H1 (cell line): Measurements from ENCODE around the gene TSPOAP1. TPM values are rescaled to one million over a fixed set of nuclear protein-coding genes. Genes with fewer than 3 reads are reported as not detected.

Experiments
- CTCF ChIA-PET: fragments of 300-600 bp; sonication (Branson Sonifier 250); formaldehyde crosslinking; loops from one replicate; lab custom pipeline; 2021; ENCODE audit not compliant: partially characterized antibody; lab: Charles Lee
- POLR2A ChIA-PET: fragments of 300-600 bp; sonication (Branson Sonifier 250); formaldehyde crosslinking; loops from one replicate; lab custom pipeline; 2021; ENCODE audit warnings: inconsistent platforms; ENCODE audit not compliant: partially characterized antibody; lab: Charles Lee
- DNase-seq, 2 experiments: peaks; one replicate each; pipeline versions ENCODE4 v3.0.0 to v3.0.0-alpha.2; 2010 to 2022; ENCODE audit warnings: low spot score in 2 of 2, low read depth in 1 of 2, mixed read lengths in 1 of 2
- FAIRE-seq: peaks from 2 replicates; lab custom pipeline; 2011; peaks lifted over from hg19 to GRCh38; lab: Jason Lieb, UNC
- H2AFZ ChIP-seq: 2 replicates; pipeline ENCODE4 v1.8.1; 2012; ENCODE audit warnings: low read length, inconsistent platforms
- H2AK5ac ChIP-seq: 2 replicates; pipeline ENCODE4 v1.6.1; 2013; ENCODE audit warnings: low read depth, low read length
- H2BK120ac ChIP-seq: replicated peaks from 2 replicates; pipeline ENCODE3; 2013; ENCODE audit warnings: low read depth, low read length, inconsistent platforms
- H2BK12ac ChIP-seq: 2 replicates; pipeline ENCODE4 v1.6.1; 2013; ENCODE audit warnings: low read depth, low read length
- H2BK15ac ChIP-seq: 2 replicates; pipeline ENCODE4 v1.6.1; 2013; ENCODE audit warnings: low read length
- H2BK20ac ChIP-seq: 2 replicates; pipeline ENCODE4 v1.6.1; 2013; ENCODE audit warnings: low read length
- H2BK5ac ChIP-seq: 2 replicates; pipeline ENCODE4 v1.6.1; 2013; ENCODE audit warnings: low read depth, low read length
- H3K14ac ChIP-seq: 2 replicates; pipeline ENCODE4 v1.6.1; 2013; ENCODE audit warnings: inconsistent platforms; ENCODE audit not compliant: insufficient read length
- H3K18ac ChIP-seq: 2 replicates; pipeline ENCODE4 v1.6.1; 2013; ENCODE audit warnings: low read length; ENCODE audit errors: extremely low read depth
- H3K23ac ChIP-seq: 2 replicates; pipeline ENCODE4 v1.6.1; 2013; ENCODE audit warnings: inconsistent platforms; ENCODE audit not compliant: insufficient read length
- H3K23me2 ChIP-seq: 2 replicates; pipeline ENCODE4 v1.6.1; 2013; ENCODE audit warnings: low read depth, low read length
- H3K27ac ChIP-seq: 2 replicates; pipeline ENCODE4 v1.6.1; 2011; ENCODE audit warnings: low read depth, low read length, inconsistent platforms
- H3K27me3 ChIP-seq, 4 experiments: replicated peaks in 1 of 4; 1 replicate in 1 of 4; 2 replicates in 3 of 4; pipeline versions ENCODE4 v1.6.1 to v1.8.1; 2011 to 2013; ENCODE audit warnings: low read length in 3 of 4, mild to moderate bottlenecking in 3 of 4, inconsistent platforms in 2 of 4, mixed read lengths in 2 of 4, moderate library complexity in 1 of 4; ENCODE audit not compliant: control insufficient read depth in 3 of 4, insufficient read depth in 3 of 4; ENCODE audit errors: extremely low read depth in 1 of 4
- H3K36me3 ChIP-seq, 4 experiments: 2 replicates each; pipeline versions ENCODE4 v1.6.1 to v1.8.1; 2011 to 2013; ENCODE audit warnings: mild to moderate bottlenecking in 4 of 4, low read length in 3 of 4, moderate library complexity in 2 of 4, control low read depth in 1 of 4, inconsistent platforms in 1 of 4; ENCODE audit not compliant: insufficient read depth in 4 of 4, control insufficient read depth in 2 of 4
- H3K4ac ChIP-seq: replicated peaks from 2 replicates; pipeline ENCODE3; 2013; ENCODE audit warnings: low read length, low read depth, mixed read lengths, inconsistent platforms; ENCODE audit not compliant: insufficient read length
- H3K4me1 ChIP-seq, 4 experiments: replicated peaks in 1 of 4; 1 replicate in 1 of 4; 2 replicates in 3 of 4; pipeline versions ENCODE4 v1.6.1 to v1.8.1; 2011 to 2013; ENCODE audit warnings: low read length in 3 of 4, inconsistent platforms in 2 of 4, mixed read lengths in 1 of 4; ENCODE audit not compliant: insufficient read depth in 4 of 4, control insufficient read depth in 3 of 4
- H3K4me2 ChIP-seq, 2 experiments: 2 replicates each; pipeline versions ENCODE4 v1.6.1 to v1.8.1; 2011 to 2013; ENCODE audit warnings: low read depth in 2 of 2, low read length in 2 of 2, control low read depth in 1 of 2, inconsistent platforms in 1 of 2, mild to moderate bottlenecking in 1 of 2; ENCODE audit not compliant: insufficient read depth in 1 of 2
- H3K4me3 ChIP-seq, 4 experiments: fragments of 200-600, 300-600 bp in 1 of 4; sonication (generic), shearing (Covaris generic), sonication (Bioruptor Twin) in 1 of 4; 2 replicates each; pipeline versions ENCODE4 v1.5.1 to v1.8.1; 2011 to 2016; ENCODE audit warnings: low read length in 4 of 4, low read depth in 3 of 4, control low read depth in 2 of 4, inconsistent platforms in 2 of 4, mild to moderate bottlenecking in 2 of 4, mixed read lengths in 1 of 4, moderate library complexity in 1 of 4; ENCODE audit not compliant: insufficient read depth in 2 of 4; ENCODE audit errors: extremely low read depth in 1 of 4
- H3K56ac ChIP-seq: replicated peaks from 2 replicates; pipeline ENCODE3; 2013; ENCODE audit warnings: low read depth, mild to moderate bottlenecking, mixed read lengths, low read length, inconsistent platforms; ENCODE audit not compliant: insufficient read length
- H3K79me1 ChIP-seq: 2 replicates; pipeline ENCODE4 v1.6.1; 2013; ENCODE audit warnings: low read depth, low read length, control low read depth
- H3K79me2 ChIP-seq, 2 experiments: 2 replicates each; pipeline versions ENCODE4 v1.6.1 to v1.8.1; 2012 to 2013; ENCODE audit warnings: low read length in 2 of 2, mild to moderate bottlenecking in 2 of 2, inconsistent platforms in 1 of 2; ENCODE audit not compliant: insufficient read depth in 2 of 2, control insufficient read depth in 1 of 2
- H3K9ac ChIP-seq, 4 experiments: replicated peaks in 1 of 4; 1 replicate in 1 of 4; 2 replicates in 3 of 4; pipeline versions ENCODE4 v1.6.1 to v1.8.1; 2011 to 2013; ENCODE audit warnings: low read depth in 3 of 4, low read length in 3 of 4, control low read depth in 2 of 4, mild to moderate bottlenecking in 2 of 4, moderate library complexity in 2 of 4, inconsistent platforms in 1 of 4; ENCODE audit errors: extremely low read depth in 1 of 4
- H3K9me3 ChIP-seq, 2 experiments: 2 replicates each; pipeline versions ENCODE4 v1.6.1 to v1.8.1; 2012 to 2013; ENCODE audit warnings: mild to moderate bottlenecking in 2 of 2, moderate library complexity in 2 of 2, control low read depth in 1 of 2, inconsistent platforms in 1 of 2, low read depth in 1 of 2, low read length in 1 of 2, mixed read lengths in 1 of 2; ENCODE audit not compliant: insufficient read depth in 2 of 2
- H4K20me1 ChIP-seq, 2 experiments: replicated peaks in 1 of 2; 2 replicates each; pipeline versions ENCODE3 to v1.8.1; 2011 to 2013; ENCODE audit warnings: inconsistent platforms in 2 of 2, low read length in 2 of 2, mild to moderate bottlenecking in 1 of 2; ENCODE audit not compliant: insufficient read depth in 2 of 2, control insufficient read depth in 1 of 2
- H4K5ac ChIP-seq: 2 replicates; pipeline ENCODE4 v1.6.1; 2013; ENCODE audit warnings: low read length, low read depth, mixed read lengths, inconsistent platforms; ENCODE audit not compliant: insufficient read length
- H4K8ac ChIP-seq: 2 replicates; pipeline ENCODE4 v1.8.0; 2013; ENCODE audit warnings: mild to moderate bottlenecking, moderate library complexity, low read length, inconsistent platforms; ENCODE audit not compliant: insufficient read depth; ENCODE audit errors: extremely low read depth
- H4K91ac ChIP-seq: replicated peaks from 2 replicates; pipeline ENCODE3; 2013; ENCODE audit warnings: low read length, mixed read lengths, inconsistent platforms; ENCODE audit not compliant: insufficient read length
- BACH1 ChIP-seq: IDR thresholded peaks from 2 replicates; pipeline ENCODE4 v1.6.1; 2012; ENCODE audit warnings: low read length, improper control_type of control experiment
- CBX5 ChIP-seq: fragments of 300-800, 300-1000 bp; sonication (generic); IDR thresholded peaks from 2 replicates; pipeline ENCODE4 v1.7.1; 2016; ENCODE audit warnings: antibody characterized with exemption, low read length, low read depth
- CBX8 ChIP-seq: fragments of 300-800, 300-1000 bp; sonication (generic); IDR thresholded peaks from 2 replicates; pipeline ENCODE4 v1.7.1; 2016; ENCODE audit warnings: low read depth, low read length, borderline replicate concordance
- CREB1 ChIP-seq: IDR thresholded peaks from 2 replicates; pipeline ENCODE4 v1.6.1; 2012; ENCODE audit warnings: inconsistent platforms
- NRF1 ChIP-seq: IDR thresholded peaks from 2 replicates; pipeline ENCODE4 v1.6.1; 2011; ENCODE audit warnings: mild to moderate bottlenecking, low read depth, low read length, improper control_type of control experiment
- RXRA ChIP-seq: IDR thresholded peaks from 2 replicates; pipeline ENCODE4 v1.6.1; 2011; ENCODE audit warnings: low read depth, mild to moderate bottlenecking, low read length, moderate library complexity; ENCODE audit not compliant: insufficient read depth
- WGBS, 2 experiments: shearing (Covaris generic) in 1 of 2; methylation state at CpG; one replicate each; pipeline versions ENCODE4 v1.1.6 to v1.1.7; 2013 to 2015; ENCODE audit warnings: low lambda C conversion rate in 2 of 2, mixed read lengths in 2 of 2, inconsistent platforms in 1 of 2, low coverage in 1 of 2, missing lambda C conversion rate in 1 of 2; ENCODE audit not compliant: insufficient replicate concordance in 2 of 2, insufficient coverage in 1 of 2, insufficient read length in 1 of 2; ENCODE audit errors: extremely low coverage in 1 of 2, missing lambda C conversion rate in 1 of 2; 5-methylcytosine and 5-hydroxymethylcytosine counted together
- polyA plus RNA-seq, 7 experiments: library from polyadenylated mRNA; depleted of rRNA in 3 of 7; stranded (reverse) in 5 of 7; unstranded in 2 of 7; fragments of >200 nt in 5 of 7; fragments of 200-250 nt in 2 of 7; gene quantifications; 1 replicate in 5 of 7; 2 replicates in 1 of 7; 4 replicates in 1 of 7; pipeline versions ENCODE4 v1.2.1 to v1.2.3, GENCODE V29; 2011 to 2013; ENCODE audit warnings: missing spikeins in 2 of 7, mixed read lengths in 2 of 7
- total RNA-seq: library from RNA; stranded (reverse); fragmentation: NEBNext Ultra II Directional; extraction: Animal tissue kit (Norgen Biotek cat#: 25700); gene quantifications from 2 replicates; pipeline ENCODE4 v1.2.1, GENCODE V29; 2021
- TF ChIP-seq, protein P1 (sequence below): IDR thresholded peaks from 2 replicates; pipeline ENCODE4 v1.6.1; 2012; ENCODE audit warnings: low read length, inconsistent platforms

Gene TSPOAP1
- total and polyA plus RNA-seq, 2 of the 8 experiments (the other 6 are each of a cell fraction or from before 2014, with no cell fraction given) = 7.6 to 9.2 TPM

DNA sequence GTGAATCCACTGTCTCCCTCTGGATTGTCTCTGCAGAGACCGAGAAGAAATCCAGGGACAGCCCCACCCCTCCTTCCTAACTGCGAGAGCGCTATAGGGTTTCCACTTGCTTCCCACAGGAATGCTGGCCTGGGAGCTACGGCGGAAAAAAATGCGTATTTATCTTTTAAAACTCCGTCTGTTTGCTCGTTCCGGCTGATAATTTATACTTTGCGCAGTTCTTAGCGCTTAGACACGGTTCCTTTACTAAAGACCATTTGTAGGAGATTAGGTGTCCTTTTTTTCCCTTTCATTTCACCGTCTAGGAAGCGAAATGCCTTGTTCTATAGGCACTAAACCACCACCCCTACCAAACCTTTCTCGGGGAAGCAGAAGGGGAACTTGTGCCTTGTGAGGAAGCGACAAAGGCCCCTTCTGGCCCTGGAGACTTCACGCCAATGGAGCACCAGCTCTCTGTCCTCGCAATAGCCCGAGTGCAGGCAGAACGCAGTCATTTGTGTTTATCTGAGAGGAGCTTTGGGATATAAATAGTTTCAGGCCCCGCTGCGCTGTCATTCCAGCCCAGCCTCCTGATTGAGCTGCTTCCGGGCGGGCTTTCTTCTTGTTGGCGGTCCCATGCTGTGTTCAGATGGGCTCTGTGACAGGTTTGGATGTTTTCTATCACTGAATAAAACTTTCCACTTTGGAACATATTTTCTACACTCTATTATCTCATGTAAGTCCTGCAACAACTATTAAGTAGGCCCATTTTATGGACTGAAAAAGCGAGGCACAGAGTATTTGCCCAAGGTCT is 24.2 kb upstream of the TSPOAP1 start:
- H3K18ac ChIP-seq = peak overlapping the region; percentile 11; the same call in 1 of the 2 replicates
- WGBS, 2 experiments = 6% methylated on average over 26 of the region's 26 CpGs; no CpG with 5 or more reads in 1 of the 2 experiments
- H2BK120ac ChIP-seq = no peak overlapping the region
- H3K27me3 ChIP-seq = no peaks in the 10 kb centered on the region
- POLR2A ChIA-PET = interaction anchor here (0.6 to 7.9 kb wide), 28 partner anchors 7 to 165 kb away, joined by 3 to 149 read pairs (median 6); partner anchors contain the start of genes MTMR4 and RNF43
- CTCF ChIA-PET = interaction anchor here (0.6 to 5.8 kb wide), 17 partner anchors 9 to 76 kb away, joined by 3 to 32 read pairs (median 5); partner anchors contain the start of gene RNF43
- peak overlapping the region; percentile 96 to 100 for H3K4me2 ChIP-seq
- peaks cover 8% of the 10 kb centered on the region; the same call in 1 of the 2 replicates for H3K23me2 ChIP-seq
- H3K27ac ChIP-seq = peak overlapping the region; percentile 39; the same call in 1 of the 2 replicates
- peak overlapping the region; percentile 12 for H3K56ac ChIP-seq
- H3K4me1 ChIP-seq = peaks cover 0 to 2% (median 0%) of the 10 kb centered on the region in 4 experiments; a peak in 1 of 7 replicates
- peaks cover 1 to 4% of the 10 kb centered on the region in 2 experiments for H4K20me1 ChIP-seq
- no peak overlapping the region for H3K14ac ChIP-seq
- H3K4me3 ChIP-seq = peak overlapping the region; percentile 90 to 96 (median 94)
- H3K79me1 ChIP-seq = no peaks in the 10 kb centered on the region
- no peak overlapping the region for H2BK20ac ChIP-seq
- 0 out of 2 replicates have a peak overlapping the region, but pooled peaks have one; percentile 64 for H4K8ac ChIP-seq
- peaks cover 14 to 22% (median 21%) of the 10 kb centered on the region in 4 experiments for H3K36me3 ChIP-seq
- no peak overlapping the region for H3K23ac ChIP-seq
- peak overlapping the region; percentile 54 to 76 (median 66) for H3K9ac ChIP-seq
- H2BK12ac ChIP-seq = peak overlapping the region; percentile 80; the same call in 1 of the 2 replicates
- H4K5ac ChIP-seq = no peak overlapping the region
- H3K9me3 ChIP-seq = no peaks in the 10 kb centered on the region
- H2AFZ ChIP-seq = peak overlapping the region; percentile 33; the same call in 1 of the 2 replicates
- DNase-seq = peak in 1 of 2 experiments; percentile 56
- peak overlapping the region; percentile 23 for H4K91ac ChIP-seq
- H2BK5ac ChIP-seq = peak overlapping the region; percentile 8; the same call in 1 of the 2 replicates
- H2AK5ac ChIP-seq = no peak overlapping the region
- H3K79me2 ChIP-seq = peaks cover 0 to 13% of the 10 kb centered on the region in 2 experiments; a peak in 2 of 4 replicates
- no peak for FAIRE-seq
- H2BK15ac ChIP-seq = no peak overlapping the region
- H3K4ac ChIP-seq = no peak overlapping the region
- TF ChIP-seq CBX8 = no peak
- no peak for TF ChIP-seq CBX5
- TF ChIP-seq, protein P1, sequence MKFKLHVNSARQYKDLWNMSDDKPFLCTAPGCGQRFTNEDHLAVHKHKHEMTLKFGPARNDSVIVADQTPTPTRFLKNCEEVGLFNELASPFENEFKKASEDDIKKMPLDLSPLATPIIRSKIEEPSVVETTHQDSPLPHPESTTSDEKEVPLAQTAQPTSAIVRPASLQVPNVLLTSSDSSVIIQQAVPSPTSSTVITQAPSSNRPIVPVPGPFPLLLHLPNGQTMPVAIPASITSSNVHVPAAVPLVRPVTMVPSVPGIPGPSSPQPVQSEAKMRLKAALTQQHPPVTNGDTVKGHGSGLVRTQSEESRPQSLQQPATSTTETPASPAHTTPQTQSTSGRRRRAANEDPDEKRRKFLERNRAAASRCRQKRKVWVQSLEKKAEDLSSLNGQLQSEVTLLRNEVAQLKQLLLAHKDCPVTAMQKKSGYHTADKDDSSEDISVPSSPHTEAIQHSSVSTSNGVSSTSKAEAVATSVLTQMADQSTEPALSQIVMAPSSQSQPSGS = 0 out of 2 replicates have a peak, but pooled peaks have one; percentile 22
- TF ChIP-seq BACH1 = no peak
- TF ChIP-seq NRF1 = no peak
- no peak for TF ChIP-seq RXRA
- no peak for TF ChIP-seq CREB1
